Progenitor cell of endocrine pancreas (in vitro differentiated cells): ENCODE results near the gene C18orf63. TPM values are rescaled to one million over a fixed set of nuclear protein-coding genes. Genes with fewer than 3 reads are reported as not detected.

Experiments used
- DNase-seq: peaks from one replicate; pipeline ENCODE4 v3.0.0; 2021; ENCODE audit warnings: low spot score; ENCODE audit not compliant: unreplicated experiment
- H3K27ac Mint-ChIP-seq: 2 replicates; pipeline ENCODE4 v1.8.0; 2021; ENCODE audit warnings: mild to moderate bottlenecking, moderate library complexity, mixed read lengths
- H3K27me3 Mint-ChIP-seq: 2 replicates; pipeline ENCODE4 v1.8.0; 2021; ENCODE audit warnings: mixed read lengths
- H3K36me3 Mint-ChIP-seq: 2 replicates; pipeline ENCODE4 v1.8.0; 2022; ENCODE audit warnings: mixed read lengths; ENCODE audit not compliant: insufficient read depth
- H3K4me1 Mint-ChIP-seq: 2 replicates; pipeline ENCODE4 v1.8.0; 2021; ENCODE audit warnings: low read depth, mixed read lengths
- H3K4me3 Mint-ChIP-seq: 2 replicates; pipeline ENCODE4 v1.8.0; 2021; ENCODE audit warnings: low read depth, mild to moderate bottlenecking, moderate library complexity, mixed read lengths
- H3K9me3 Mint-ChIP-seq: 2 replicates; pipeline ENCODE4 v1.8.0; 2021; ENCODE audit warnings: low read depth, mixed read lengths
- CTCF ChIP-seq: fragments of 200-600 bp; sonication (generic); IDR thresholded peaks from one replicate; pipeline ENCODE4 v1.5.0; 2021; ENCODE audit warnings: antibody characterized with exemption, mild to moderate bottlenecking; ENCODE audit not compliant: unreplicated experiment
- long read RNA-seq: library from polyadenylated mRNA; unstranded; transcript quantifications from one replicate; pipeline ENCODE4 v2.0.0, GENCODE V29; 2020
- total RNA-seq: library from RNA; stranded (reverse); gene quantifications from 2 replicates; pipeline ENCODE4 v1.2.1, GENCODE V29; 2021

C18orf63 gene
- not detected in 2 replicates for total RNA-seq
- long read RNA-seq: 0 reads

- no peak for TF ChIP-seq CTCF
- no peaks in the 10 kb centered on the region for H3K9me3 Mint-ChIP-seq
- H3K36me3 Mint-ChIP-seq: no peaks in the 10 kb centered on the region
- no peak within 1 kb of the TSS for H3K4me3 Mint-ChIP-seq
- peaks cover 2% of the 10 kb centered on the region for H3K4me1 Mint-ChIP-seq
- H3K27me3 Mint-ChIP-seq: no peaks in the 10 kb centered on the region
- DNase-seq: no peak
- H3K27ac Mint-ChIP-seq: no peak within 1 kb of the TSS
Measured at GRCh38 chr18:74315464-74316256, at the start of gene C18orf63. C18orf63 (plus strand) TSS chr18:74315839; CDS start chr18:74317866, 2,027 bp downstream.

GRCh38 chr18:74266161-74266560 lies 49.5 kb upstream of the C18orf63 start:
- no peaks in the 10 kb centered on the region for H3K9me3 Mint-ChIP-seq
- H3K36me3 Mint-ChIP-seq: peaks cover 40% of the 10 kb centered on the region

GRCh38 chr18:74268175-74268574 lies 47.5 kb upstream of the C18orf63 start:
- TF ChIP-seq CTCF: no peak
- no peak overlapping the region for H3K4me3 Mint-ChIP-seq
- peaks cover 35% of the 10 kb centered on the region for H3K4me1 Mint-ChIP-seq
- peaks cover 30% of the 10 kb centered on the region for H3K36me3 Mint-ChIP-seq
- peak overlapping the region; percentile 74 for H3K27ac Mint-ChIP-seq
- DNase-seq: no peak
- H3K27me3 Mint-ChIP-seq: no peaks in the 10 kb centered on the region
- no peaks in the 10 kb centered on the region for H3K9me3 Mint-ChIP-seq

More at GRCh38 chr18:74266161-74266560, 49.5 kb upstream of the C18orf63 start:
- H3K4me1 Mint-ChIP-seq: peaks cover 31% of the 10 kb centered on the region
- no peak for DNase-seq
- no peak for TF ChIP-seq CTCF
- H3K4me3 Mint-ChIP-seq: no peak overlapping the region
- no peaks in the 10 kb centered on the region for H3K27me3 Mint-ChIP-seq
- peak overlapping the region; percentile 41 for H3K27ac Mint-ChIP-seq

GRCh38 chr18:74268933-74269620 lies 46.6 kb upstream of the C18orf63 start:
- peaks cover 44% of the 10 kb centered on the region for H3K4me1 Mint-ChIP-seq
- H3K27ac Mint-ChIP-seq: peak overlapping the region; percentile 74
- H3K27me3 Mint-ChIP-seq: no peaks in the 10 kb centered on the region
- H3K36me3 Mint-ChIP-seq: peaks cover 29% of the 10 kb centered on the region
- no peak for TF ChIP-seq CTCF
- no peaks in the 10 kb centered on the region for H3K9me3 Mint-ChIP-seq
- H3K4me3 Mint-ChIP-seq: no peak overlapping the region
- DNase-seq: no peak

GRCh38 chr18:74271635-74272034 lies 44.0 kb upstream of the C18orf63 start:
- Mint-ChIP-seq H3K9me3 (no peaks in the 10 kb centered on the region), H3K36me3 (peaks cover 15% of the 10 kb centered on the region), H3K27me3 (no peaks in the 10 kb centered on the region), H3K27ac (no peak overlapping the region), H3K4me1 (peaks cover 52% of the 10 kb centered on the region), H3K4me3 (no peak overlapping the region)
- DNase-seq: no peak
- TF ChIP-seq CTCF: no peak
